Endothelial cell of umbilical vein (primary cell): ENCODE measurements around the gene SIRT3. TPM values are rescaled to one million over a fixed set of nuclear protein-coding genes. Genes with fewer than 3 reads are reported as not detected.

Experiments
- BruUV-seq: library from RNA; stranded (reverse); fragments of 400-500 nt; replicated peaks from 2 replicates; lab custom pipeline; 2021; lab: Mats Ljungman, UMichigan
- CTCF ChIA-PET: fragments of 300-600, 350-600 bp; sonication (Branson Sonifier 250); formaldehyde crosslinking; loops from one replicate; lab custom pipeline; 2021; ENCODE audit warnings: antibody characterized with exemption, inconsistent platforms; lab: Charles Lee
- POLR2A ChIA-PET: fragments of 300-600, 350-600 bp; sonication (Branson Sonifier 250); formaldehyde crosslinking; loops from one replicate; lab custom pipeline; 2021; ENCODE audit warnings: antibody characterized with exemption, inconsistent platforms; lab: Charles Lee
- DNase-seq: peaks from one replicate; pipeline ENCODE4 v3.0.0-alpha.2; 2011; ENCODE audit warnings: low read depth, low spot score
- FAIRE-seq: peaks from 2 replicates; lab custom pipeline; 2011; peaks lifted over from hg19 to GRCh38; lab: Jason Lieb, UNC
- H2AFZ ChIP-seq: 2 replicates; pipeline ENCODE4 v1.6.0; 2012; ENCODE audit warnings: low read depth, low read length, control low read depth, inconsistent platforms
- H3K27ac ChIP-seq: 2 replicates; pipeline ENCODE4 v1.5.1; 2011; ENCODE audit warnings: low read depth, mild to moderate bottlenecking, control low read depth, low read length, moderate library complexity; ENCODE audit not compliant: insufficient read depth
- H3K27me3 ChIP-seq, 2 experiments: 2 replicates each; pipeline versions ENCODE4 v1.6.0 to v1.6.1; 2011; ENCODE audit warnings: low read length in 2 of 2, mixed read lengths in 1 of 2; ENCODE audit not compliant: control insufficient read depth in 2 of 2, insufficient read depth in 2 of 2
- H3K36me3 ChIP-seq, 2 experiments: 2 replicates in 1 of 2; 3 replicates in 1 of 2; pipeline ENCODE4 v1.5.1; 2011; ENCODE audit warnings: low read length in 2 of 2, mild to moderate bottlenecking in 1 of 2, moderate library complexity in 1 of 2; ENCODE audit not compliant: control insufficient read depth in 2 of 2, insufficient read depth in 2 of 2; ENCODE audit errors: extremely low read depth in 1 of 2
- H3K4me1 ChIP-seq: 3 replicates; pipeline ENCODE4 v1.5.1; 2011; ENCODE audit warnings: mild to moderate bottlenecking, low read length; ENCODE audit not compliant: control insufficient read depth, insufficient read depth; ENCODE audit errors: extremely low read depth
- H3K4me2 ChIP-seq: 2 replicates; pipeline ENCODE4 v1.6.1; 2011; ENCODE audit warnings: low read length, control low read depth, mixed read lengths; ENCODE audit not compliant: insufficient read depth
- H3K4me3 ChIP-seq, 3 experiments: fragments of 200-600 bp in 1 of 3; sonication (generic), shearing (Covaris generic) in 1 of 3; replicated peaks in 1 of 3; 2 replicates each; pipeline ENCODE4 v1.5.1; 2011 to 2016; ENCODE audit warnings: control low read depth in 3 of 3, low read length in 3 of 3, mild to moderate bottlenecking in 2 of 3, inconsistent platforms in 1 of 3, low read depth in 1 of 3, moderate library complexity in 1 of 3; ENCODE audit not compliant: insufficient read depth in 1 of 3
- H3K79me2 ChIP-seq: 2 replicates; pipeline ENCODE4 v1.6.0; 2012; ENCODE audit warnings: low read length, inconsistent platforms; ENCODE audit not compliant: control insufficient read depth, insufficient read depth
- H3K9ac ChIP-seq: replicated peaks from 2 replicates; pipeline ENCODE3; 2011; ENCODE audit warnings: low read length, control low read depth; ENCODE audit not compliant: insufficient read depth; ENCODE audit errors: extremely low read depth
- H3K9me1 ChIP-seq: replicated peaks from 3 replicates; pipeline ENCODE4 v1.6.0; 2011; ENCODE audit warnings: mild to moderate bottlenecking, low read length; ENCODE audit not compliant: control insufficient read depth, insufficient read depth; ENCODE audit errors: extremely low read depth
- H3K9me3 ChIP-seq: replicated peaks from 2 replicates; pipeline ENCODE4 v1.5.1; 2012; ENCODE audit warnings: low read length, inconsistent platforms; ENCODE audit not compliant: control insufficient read depth, insufficient read depth
- H4K20me1 ChIP-seq: replicated peaks from 2 replicates; pipeline ENCODE3; 2011; ENCODE audit warnings: mild to moderate bottlenecking, low read length; ENCODE audit not compliant: control insufficient read depth, insufficient read depth; ENCODE audit errors: extremely low read depth
- CTCF ChIP-seq, 2 donors: IDR thresholded peaks; 1 replicate in 1 of 2; 2 replicates in 1 of 2; pipeline ENCODE4 v1.5.1; 2011; ENCODE audit warnings: low read length in 2 of 2, mild to moderate bottlenecking in 2 of 2, moderate library complexity in 2 of 2, control low read depth in 1 of 2, inconsistent platforms in 1 of 2, low read depth in 1 of 2; ENCODE audit not compliant: insufficient read depth in 1 of 2; ENCODE audit errors: extremely low read depth in 1 of 2
- FOS ChIP-seq: IDR thresholded peaks from 2 replicates; pipeline ENCODE4 v1.6.1; 2011; ENCODE audit warnings: mild to moderate bottlenecking, low read length, moderate library complexity, borderline replicate concordance; ENCODE audit not compliant: insufficient read depth
- JUN ChIP-seq: IDR thresholded peaks from 2 replicates; pipeline ENCODE4 v1.6.1; 2011; ENCODE audit warnings: borderline replicate concordance, low read depth; ENCODE audit not compliant: insufficient read length, insufficient read depth
- MAX ChIP-seq: IDR thresholded peaks from 2 replicates; pipeline ENCODE4 v1.6.1; 2011; ENCODE audit not compliant: insufficient read depth, insufficient read length
- POLR2A ChIP-seq: IDR thresholded peaks from 2 replicates; pipeline ENCODE4 v1.6.1; 2012; ENCODE audit warnings: low read depth, mild to moderate bottlenecking, control low read depth, low read length
- POLR2AphosphoS5 ChIP-seq: IDR thresholded peaks from 2 replicates; pipeline ENCODE4 v1.6.1; 2012; ENCODE audit warnings: low read depth, mild to moderate bottlenecking, control low read depth, low read length, moderate library complexity; ENCODE audit not compliant: insufficient read depth
- dilution Hi-C: fragments of 300-500 bp; cut with MboI; formaldehyde crosslinking; loops from one replicate; pipeline ENCODE4 v1.15.0; 2019; ENCODE audit warnings: low sequenced_read_pairs; ENCODE audit not compliant: extremely low pct_ligation_motif_present
- intact Hi-C: fragments of 100-400 bp; cut with micrococcal nuclease; formaldehyde crosslinking; loops from one replicate; pipeline ENCODE4 v1.10.0; 2022
- polyA plus RNA-seq, 4 experiments: library from polyadenylated mRNA; depleted of rRNA in 3 of 4; stranded (reverse) in 3 of 4; unstranded in 1 of 4; fragments of >200 nt; gene quantifications; 2 replicates each; pipeline versions ENCODE4 v1.2.1 to v1.2.3, GENCODE V29; 2011 to 2012; ENCODE audit warnings: missing spikeins in 1 of 4
- total RNA-seq: library from RNA; stranded (reverse); gene quantifications from 2 replicates; pipeline ENCODE4 v1.2.3, GENCODE V29; 2021

The SIRT3 gene
- total and polyA plus RNA-seq, 2 donors (not counting 3 experiments of a cell fraction or from before 2014, with no cell fraction given) = 12.0 to 18.3 TPM

- Histone ChIP-seq H3K36me3 (peaks cover 18 to 47% of the 10 kb centered on the region in 2 experiments), H2AFZ (no peak overlapping the region), H3K4me3 (peak overlapping the region; percentile 43 to 92 (median 74)), H4K20me1 (no peaks in the 10 kb centered on the region), H3K9me1 (no peaks in the 10 kb centered on the region), H3K4me2 (peak overlapping the region; percentile 86), H3K9me3 (no peaks in the 10 kb centered on the region), H3K79me2 (peaks cover 50% of the 10 kb centered on the region), H3K27me3 (no peaks in the 10 kb centered on the region), H3K4me1 (peaks cover 23% of the 10 kb centered on the region), H3K27ac (peak overlapping the region; percentile 96), H3K9ac (peak overlapping the region; percentile 96)
- POLR2A ChIA-PET = interaction anchor here (0.6 kb wide), 1 partner anchor 150 kb away, joined by 4 read pairs; no protein-coding TSS in a partner anchor
- TF ChIP-seq POLR2A = no peak
- no peak for TF ChIP-seq MAX
- no peak for TF ChIP-seq FOS
- TF ChIP-seq JUN = no peak
- TF ChIP-seq CTCF (IDR thresholded peaks at IDR 0.05; ENCODE audit: extremely low read depth in 1 of 2, insufficient read depth in 1 of 2, low read depth in 1 of 2, low read length in 2 of 2) = peak in 1 of 2 donors; percentile 1
- peak; percentile 87 for TF ChIP-seq POLR2AphosphoS5
- CTCF ChIA-PET = interaction anchor here (1.0 to 1.5 kb wide), 5 partner anchors 11 to 147 kb away, joined by 3 to 5 read pairs (median 3); no protein-coding TSS in a partner anchor
- TSS peak; percentile 70 for BruUV-seq
- DNase-seq = peak; percentile 72
- FAIRE-seq = peak; percentile 70
- intact Hi-C loops (loop anchor here (5.0 kb wide), 2 partner anchors 99 to 149 kb away; partner anchors contain the start of gene IFITM2), dilution Hi-C loops (no loop called here)
Measured at GRCh38 chr11:208181-208916, 27.8 kb downstream of the SIRT3 start.
